Omental fat pad (tissue), 4 donors: ENCODE results near the gene STK36. TPM values are rescaled to one million over a fixed set of nuclear protein-coding genes. Genes with fewer than 3 reads are reported as not detected.
"Not testable (repeated sequence)": the region's sequence is repeated elsewhere in the genome, so short reads cannot be mapped to it uniquely, and the experiment has no call there.

Experiments
- ATAC-seq: fragments of 150-250 bp; one replicate; pipeline ENCODE4 v1.9.1; 2016; ENCODE audit warnings: mild to moderate bottlenecking, moderate library complexity; ENCODE audit not compliant: low FRiP score
- DNase-seq: peaks from one replicate; pipeline ENCODE4 v3.0.0-alpha.2; 2019; ENCODE audit warnings: low spot score
- total RNA-seq, 4 donors: library from RNA; depleted of rRNA; stranded (reverse); fragments of >200 nt; gene quantifications; one replicate each; pipeline ENCODE4 v1.1.0, GENCODE V29; 2016
- TF ChIP-seq, protein P1 (sequence below), 3 donors: fragments of 450-650 bp; IDR thresholded peaks; one replicate each; pipeline ENCODE4 v1.5.1; 2016 to 2017; ENCODE audit warnings: antibody characterized with exemption in 3 of 3, mild to moderate bottlenecking in 3 of 3, moderate library complexity in 2 of 3

Gene STK36
- total RNA-seq, 4 donors from 2014 or later: 15.6 to 45.7 (median 23.1) TPM

DNA sequence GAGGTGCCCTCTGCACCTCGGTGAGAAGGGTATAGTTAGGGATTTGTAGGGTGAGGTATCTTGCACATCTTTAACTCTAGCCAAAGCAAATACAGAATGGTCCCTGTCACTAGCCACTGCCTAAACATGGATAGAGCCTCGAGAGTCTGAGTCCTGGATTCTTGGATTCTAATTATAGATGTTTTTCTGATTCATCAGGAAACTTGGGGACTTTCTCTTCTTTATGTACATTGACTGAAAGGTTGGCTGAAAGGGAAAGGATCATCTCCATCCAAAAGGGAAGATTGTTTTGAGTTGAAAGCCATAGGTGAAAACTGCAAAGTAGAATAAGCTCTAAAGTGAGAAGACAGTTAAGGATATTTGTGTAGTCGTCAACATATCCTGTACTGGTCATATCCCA, 8.2 kb downstream of the STK36 start:
- TF ChIP-seq, protein P1, sequence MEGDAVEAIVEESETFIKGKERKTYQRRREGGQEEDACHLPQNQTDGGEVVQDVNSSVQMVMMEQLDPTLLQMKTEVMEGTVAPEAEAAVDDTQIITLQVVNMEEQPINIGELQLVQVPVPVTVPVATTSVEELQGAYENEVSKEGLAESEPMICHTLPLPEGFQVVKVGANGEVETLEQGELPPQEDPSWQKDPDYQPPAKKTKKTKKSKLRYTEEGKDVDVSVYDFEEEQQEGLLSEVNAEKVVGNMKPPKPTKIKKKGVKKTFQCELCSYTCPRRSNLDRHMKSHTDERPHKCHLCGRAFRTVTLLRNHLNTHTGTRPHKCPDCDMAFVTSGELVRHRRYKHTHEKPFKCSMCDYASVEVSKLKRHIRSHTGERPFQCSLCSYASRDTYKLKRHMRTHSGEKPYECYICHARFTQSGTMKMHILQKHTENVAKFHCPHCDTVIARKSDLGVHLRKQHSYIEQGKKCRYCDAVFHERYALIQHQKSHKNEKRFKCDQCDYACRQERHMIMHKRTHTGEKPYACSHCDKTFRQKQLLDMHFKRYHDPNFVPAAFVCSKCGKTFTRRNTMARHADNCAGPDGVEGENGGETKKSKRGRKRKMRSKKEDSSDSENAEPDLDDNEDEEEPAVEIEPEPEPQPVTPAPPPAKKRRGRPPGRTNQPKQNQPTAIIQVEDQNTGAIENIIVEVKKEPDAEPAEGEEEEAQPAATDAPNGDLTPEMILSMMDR (IDR thresholded peaks at IDR 0.05): no peak
- DNase-seq (no peak), ATAC-seq (no peak)

GRCh38 chr2:218687400-218688060, 15.6 kb downstream of the STK36 start:
- peak; percentile 80 for ATAC-seq
- DNase-seq: not testable (repeated sequence)

- ATAC-seq (no peak), DNase-seq (no peak)
- TF ChIP-seq, protein P1 (IDR thresholded peaks at IDR 0.05): no peak
Observed at GRCh38 chr2:218691234-218691633, 19.3 kb downstream of the STK36 start.

DNA sequence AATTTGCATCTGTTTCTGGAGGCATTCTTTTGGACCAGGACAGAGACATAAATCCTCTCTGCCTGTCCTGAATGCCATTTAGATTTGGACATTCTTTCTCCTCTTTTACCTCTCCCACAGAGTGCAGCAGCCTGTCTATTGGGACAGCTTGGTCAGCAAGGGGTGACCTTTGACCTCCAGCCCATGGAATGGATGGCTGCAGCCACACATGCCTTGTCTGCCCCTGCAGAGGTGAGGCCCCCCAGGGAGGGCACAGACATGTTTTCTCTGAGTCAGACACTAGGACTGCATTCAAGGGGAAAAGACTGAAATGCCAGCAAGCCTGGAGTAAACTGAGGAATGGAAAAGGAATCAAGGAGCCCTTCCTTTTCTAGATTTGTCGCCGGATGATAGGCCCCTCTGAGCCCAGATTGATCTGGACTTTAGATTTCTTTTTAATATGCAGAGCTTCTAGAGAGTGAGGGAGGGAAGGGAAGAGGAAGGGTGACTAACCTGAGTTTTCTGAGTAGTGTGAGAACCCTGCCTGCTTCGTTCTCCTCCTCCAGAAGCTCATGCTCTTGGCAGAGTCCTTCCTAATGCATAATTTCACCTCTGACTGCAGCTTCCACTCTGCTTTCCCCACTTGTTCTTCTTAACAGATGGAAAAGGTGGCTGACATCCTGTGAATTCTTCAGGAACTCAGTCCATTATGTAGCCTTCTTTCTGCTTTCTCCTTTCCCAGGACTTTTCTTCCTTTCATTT, 22.7 kb downstream of the STK36 start:
- TF ChIP-seq, protein P1 (IDR thresholded peaks at IDR 0.05): no peak
- DNase-seq: no peak
- ATAC-seq: no peak

- ATAC-seq: peak; percentile 35
- TF ChIP-seq, protein P1 (IDR thresholded peaks at IDR 0.05): no peak
- no peak for DNase-seq
Observed at GRCh38 chr2:218698885-218699284, 27.0 kb downstream of the STK36 start.

DNA sequence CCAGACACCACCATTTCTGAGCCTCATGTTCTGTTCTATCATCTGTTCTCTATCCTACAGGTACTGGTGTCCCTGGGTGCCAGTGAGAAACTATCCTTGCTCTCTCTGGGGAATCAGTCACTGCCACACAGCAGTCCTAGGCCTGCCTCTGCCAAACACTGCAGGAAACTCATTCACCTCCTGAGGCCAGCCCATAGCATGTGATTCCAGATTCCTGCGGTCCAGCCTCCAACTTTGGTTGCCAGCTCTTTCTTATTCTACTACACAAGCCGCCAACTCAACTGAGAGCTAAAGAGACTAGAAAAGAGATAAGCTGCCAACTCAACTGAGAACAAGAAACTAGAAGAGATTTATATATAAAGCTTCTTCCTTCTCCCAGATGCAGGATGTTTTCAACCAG, 29.9 kb downstream of the STK36 start:
- TF ChIP-seq, protein P1 (IDR thresholded peaks at IDR 0.05): no peak
- ATAC-seq (no peak), DNase-seq (no peak)

GRCh38 chr2:218703341-218703740, 31.5 kb downstream of the STK36 start:
- no peak for DNase-seq
- TF ChIP-seq, protein P1 (IDR thresholded peaks at IDR 0.05): no peak
- ATAC-seq: no peak
